Common myeloid progenitor, CD34-positive (primary cell): ENCODE data around the gene GRAMD1B.
A peak's percentile ranks its signal among the peaks of the same experiment; 100 is the strongest.

Source experiments
- CTCF ChIA-PET: fragments of 350-600 bp; sonication (Branson Sonifier 250); formaldehyde crosslinking; loops from one replicate; lab custom pipeline; 2021; ENCODE audit warnings: antibody characterized with exemption; lab: Charles Lee
- POLR2A ChIA-PET: fragments of 350-600 bp; sonication (Branson Sonifier 250); formaldehyde crosslinking; loops from one replicate; lab custom pipeline; 2021; ENCODE audit warnings: antibody characterized with exemption; lab: Charles Lee
- DNase-seq, 3 donors: peaks; one replicate each; pipeline versions ENCODE4 v3.0.0 to v3.0.0-alpha.2; 2013
- H3K27ac ChIP-seq, 2 experiments: 1 replicate in 1 of 2; 2 replicates in 1 of 2; pipeline ENCODE4 v1.7.0; 2013; ENCODE audit warnings: inconsistent platforms in 2 of 2, low read length in 2 of 2, mild to moderate bottlenecking in 2 of 2, low read depth in 1 of 2, moderate library complexity in 1 of 2; ENCODE audit not compliant: severe bottlenecking in 2 of 2, insufficient read depth in 1 of 2, poor library complexity in 1 of 2
- H3K27me3 ChIP-seq, 5 experiments: replicated peaks in 2 of 5; 1 replicate in 3 of 5; 2 replicates in 2 of 5; pipeline versions ENCODE4 v1.6.1 to v1.7.0; 2013; ENCODE audit warnings: low read length in 4 of 5, mild to moderate bottlenecking in 2 of 5, moderate library complexity in 2 of 5, inconsistent platforms in 1 of 5; ENCODE audit not compliant: insufficient read depth in 5 of 5, control insufficient read depth in 4 of 5
- H3K36me3 ChIP-seq, 4 experiments: 1 replicate in 2 of 4; 2 replicates in 2 of 4; pipeline versions ENCODE4 v1.6.1 to v1.7.0; 2013; ENCODE audit warnings: low read length in 3 of 4, control low read depth in 1 of 4, mild to moderate bottlenecking in 1 of 4; ENCODE audit not compliant: control insufficient read depth in 4 of 4, insufficient read depth in 4 of 4
- H3K4me1 ChIP-seq, 4 experiments: 1 replicate in 3 of 4; 2 replicates in 1 of 4; pipeline versions ENCODE4 v1.6.1 to v1.7.1; 2013; ENCODE audit warnings: low read length in 3 of 4, mild to moderate bottlenecking in 3 of 4, control low read depth in 1 of 4, inconsistent platforms in 1 of 4, moderate library complexity in 1 of 4; ENCODE audit not compliant: control insufficient read depth in 4 of 4, insufficient read depth in 4 of 4; ENCODE audit errors: control extremely low read depth in 1 of 4
- H3K4me3 ChIP-seq, 7 experiments: 1 replicate in 4 of 7; 2 replicates in 3 of 7; pipeline versions ENCODE4 v1.5.1 to v1.7.0; 2013; ENCODE audit warnings: mild to moderate bottlenecking in 7 of 7, low read length in 6 of 7, moderate library complexity in 6 of 7, inconsistent platforms in 2 of 7, low read depth in 2 of 7, control low read depth in 1 of 7; ENCODE audit not compliant: insufficient read depth in 4 of 7, control insufficient read depth in 1 of 7; ENCODE audit errors: extremely low read depth in 1 of 7
- H3K9me3 ChIP-seq, 5 experiments: 1 replicate in 4 of 5; 2 replicates in 1 of 5; pipeline versions ENCODE4 v1.6.1 to v1.7.1; 2013; ENCODE audit warnings: low read length in 4 of 5, mild to moderate bottlenecking in 2 of 5, inconsistent platforms in 1 of 5, low read depth in 1 of 5, moderate library complexity in 1 of 5; ENCODE audit not compliant: control insufficient read depth in 4 of 5, insufficient read depth in 2 of 5; ENCODE audit errors: control extremely low read depth in 1 of 5
- WGBS: methylation state at CpG from one replicate; pipeline ENCODE4 v1.1.5; 2013; ENCODE audit not compliant: insufficient coverage; 5-methylcytosine and 5-hydroxymethylcytosine counted together

Gene GRAMD1B

GRCh38 chr11:123494195-123495050 lies 64.4 kb downstream of the GRAMD1B start:
- CTCF ChIA-PET, result interaction anchor here (1.1 kb wide), 1 partner anchor 87 kb away, joined by 5 read pairs; no protein-coding TSS in a partner anchor
- peak in 2 of 3 donors; percentile 38 to 42 for DNase-seq
- WGBS, result 100% methylated on average over 3 of the region's 6 CpGs

GRCh38 chr11:123504401-123504800 lies 74.3 kb downstream of the GRAMD1B start:
- no peaks in the 10 kb centered on the region for H3K27me3 ChIP-seq
- H3K9me3 ChIP-seq, result no peaks in the 10 kb centered on the region
- 82% methylated on average over 5 of the region's 5 CpGs for WGBS
- peak; percentile 29 to 74 (median 63) for DNase-seq
- CTCF ChIA-PET, result interaction anchor here (1.0 to 1.2 kb wide), 4 partner anchors 8 to 53 kb away, joined by 3 to 5 read pairs (median 3); no protein-coding TSS in a partner anchor
- no peaks in the 10 kb centered on the region for H3K36me3 ChIP-seq
- no peak overlapping the region for H3K4me3 ChIP-seq
- POLR2A ChIA-PET, result no interaction called here
- peaks cover 0 to 30% (median 6%) of the 10 kb centered on the region in 4 experiments for H3K4me1 ChIP-seq
- no peak overlapping the region for H3K27ac ChIP-seq

More at GRCh38 chr11:123494195-123495050, 64.4 kb downstream of the GRAMD1B start:
- Histone ChIP-seq H3K27ac (no peak overlapping the region), H3K4me1 (peaks cover 0 to 13% (median 0%) of the 10 kb centered on the region in 4 experiments), H3K4me3 (no peak overlapping the region), H3K36me3 (no peaks in the 10 kb centered on the region), H3K27me3 (no peaks in the 10 kb centered on the region), H3K9me3 (no peaks in the 10 kb centered on the region)
- POLR2A ChIA-PET, result no interaction called here

- whole genome bisulfite sequencing, result 92% methylated on average over 6 of the region's 6 CpGs
- H3K9me3 ChIP-seq, result no peaks in the 10 kb centered on the region
- no peak overlapping the region for H3K4me3 ChIP-seq
- ChIA-PET POLR2A (no interaction called here), CTCF (no interaction called here)
- H3K27ac ChIP-seq, result no peak overlapping the region
- no peaks in the 10 kb centered on the region for H3K27me3 ChIP-seq
- peaks cover 0 to 37% (median 6%) of the 10 kb centered on the region in 4 experiments for H3K4me1 ChIP-seq
- no peak for DNase-seq
- H3K36me3 ChIP-seq, result no peaks in the 10 kb centered on the region
These were observed 75.7 kb downstream of the GRAMD1B start for GRCh38 chr11:123505546-123506299.

- no CpG with 5 or more reads among the region's 1 CpG for WGBS
- Histone ChIP-seq H3K4me3 (no peak overlapping the region), H3K4me1 (peaks cover 0 to 37% (median 6%) of the 10 kb centered on the region in 4 experiments), H3K27ac (no peak overlapping the region), H3K36me3 (no peaks in the 10 kb centered on the region), H3K9me3 (no peaks in the 10 kb centered on the region), H3K27me3 (no peaks in the 10 kb centered on the region)
- ChIA-PET CTCF (no interaction called here), POLR2A (no interaction called here)
- no peak for DNase-seq
These were observed 77.0 kb downstream of the GRAMD1B start for GRCh38 chr11:123507043-123507442.

GRCh38 chr11:123509737-123510578 lies 79.9 kb downstream of the GRAMD1B start:
- no peak for DNase-seq
- no peaks in the 10 kb centered on the region for H3K9me3 ChIP-seq
- H3K36me3 ChIP-seq, result no peaks in the 10 kb centered on the region
- peaks cover 0 to 20% (median 0%) of the 10 kb centered on the region in 4 experiments for H3K4me1 ChIP-seq
- ChIA-PET POLR2A (no interaction called here), CTCF (interaction anchor here (0.6 to 1.5 kb wide), 5 partner anchors 8 to 32 kb away, joined by 3 to 4 read pairs (median 3); no protein-coding TSS in a partner anchor)
- 85% methylated on average over 13 of the region's 18 CpGs for WGBS
- H3K27me3 ChIP-seq, result no peaks in the 10 kb centered on the region
- no peak overlapping the region for H3K27ac ChIP-seq
- no peak overlapping the region for H3K4me3 ChIP-seq

- DNase-seq, result no peak
- no peak overlapping the region for H3K4me3 ChIP-seq
- H3K9me3 ChIP-seq, result no peaks in the 10 kb centered on the region
- H3K36me3 ChIP-seq, result no peaks in the 10 kb centered on the region
- ChIA-PET POLR2A (no interaction called here), CTCF (interaction anchor here (0.6 to 1.5 kb wide), 5 partner anchors 9 to 32 kb away, joined by 3 to 4 read pairs (median 3); no protein-coding TSS in a partner anchor)
- peaks cover 0 to 16% (median 0%) of the 10 kb centered on the region in 4 experiments for H3K4me1 ChIP-seq
- no peak overlapping the region for H3K27ac ChIP-seq
- WGBS, result 93% methylated on average over 11 of the region's 13 CpGs
- no peaks in the 10 kb centered on the region for H3K27me3 ChIP-seq
These were observed 80.5 kb downstream of the GRAMD1B start for GRCh38 chr11:123510579-123510905.
